Neural progenitor cell (in vitro differentiated cells): ENCODE results near the gene RASSF5. TPM values are rescaled to one million over a fixed set of nuclear protein-coding genes. Genes with fewer than 3 reads are reported as not detected.

Experiments used
- DNase-seq: peaks from one replicate; pipeline ENCODE4 v3.0.0-alpha.2; 2016; ENCODE audit warnings: low spot score
- H2AFZ ChIP-seq: fragments of 200-600 bp; sonication (generic); replicated peaks from 2 replicates; pipeline ENCODE4 v1.6.1; 2016; ENCODE audit warnings: antibody characterized with exemption
- H3F3A ChIP-seq: fragments of 200-600 bp; sonication (generic); 2 replicates; pipeline ENCODE4 v1.6.1; 2016; ENCODE audit warnings: antibody characterized with exemption, low read depth
- H3K27ac ChIP-seq: fragments of 200-600 bp; sonication (generic); 2 replicates; pipeline ENCODE4 v1.5.1; 2016; ENCODE audit warnings: mild to moderate bottlenecking
- H3K27me3 ChIP-seq: fragments of 200-600 bp; sonication (generic); 2 replicates; pipeline ENCODE4 v1.6.1; 2016; ENCODE audit warnings: mild to moderate bottlenecking, moderate library complexity
- H3K36me3 ChIP-seq: fragments of 200-600 bp; sonication (generic); 2 replicates; pipeline ENCODE4 v1.5.1; 2016
- H3K4me1 ChIP-seq: fragments of 200-600 bp; sonication (generic); 2 replicates; pipeline ENCODE4 v1.6.1; 2016; ENCODE audit warnings: mixed run types
- H3K4me2 ChIP-seq: fragments of 200-600 bp; sonication (generic); 2 replicates; pipeline ENCODE4 v1.6.1; 2016
- H3K4me3 ChIP-seq: fragments of 200-600 bp; sonication (generic); 2 replicates; pipeline ENCODE4 v1.5.1; 2016
- H3K79me2 ChIP-seq: fragments of 200-600 bp; sonication (generic); 2 replicates; pipeline ENCODE4 v1.6.1; 2016; ENCODE audit warnings: low read depth
- H3K9ac ChIP-seq: fragments of 200-600 bp; sonication (generic); 2 replicates; pipeline ENCODE4 v1.6.1; 2016
- H3K9me3 ChIP-seq: fragments of 200-600 bp; sonication (generic); 2 replicates; pipeline ENCODE4 v1.5.1; 2016; ENCODE audit warnings: low read depth
- H4K20me1 ChIP-seq: fragments of 200-600 bp; sonication (generic); 2 replicates; pipeline ENCODE4 v1.6.1; 2016; ENCODE audit warnings: low read depth
- H3K27ac Mint-ChIP-seq: 3 replicates; pipeline ENCODE4 v1.8.0; 2021; ENCODE audit warnings: mixed read lengths
- H3K27me3 Mint-ChIP-seq: 2 replicates; pipeline ENCODE4 v1.8.0; 2022; ENCODE audit warnings: low read depth, mild to moderate bottlenecking, inconsistent platforms, moderate library complexity, mixed read lengths; ENCODE audit not compliant: insufficient read depth
- H3K36me3 Mint-ChIP-seq: 3 replicates; pipeline ENCODE4 v1.8.0; 2021; ENCODE audit warnings: mixed read lengths
- H3K4me1 Mint-ChIP-seq: 3 replicates; pipeline ENCODE4 v1.8.0; 2021; ENCODE audit warnings: mixed read lengths
- H3K4me3 Mint-ChIP-seq: 3 replicates; pipeline ENCODE4 v1.8.0; 2021; ENCODE audit warnings: mild to moderate bottlenecking, moderate library complexity, mixed read lengths
- H3K9me3 Mint-ChIP-seq: 3 replicates; pipeline ENCODE4 v1.8.0; 2020; ENCODE audit warnings: mixed read lengths
- CTCF ChIP-seq: fragments of 200-600 bp; sonication (generic); IDR thresholded peaks from 2 replicates; pipeline ENCODE4 v1.5.1; 2017; ENCODE audit warnings: antibody characterized with exemption, mild to moderate bottlenecking
- EZH2 ChIP-seq: fragments of 200-600 bp; sonication (generic); IDR thresholded peaks from 2 replicates; pipeline ENCODE4 v1.6.1; 2017; ENCODE audit warnings: antibody characterized with exemption, mild to moderate bottlenecking, moderate library complexity
- EZH2phosphoT487 ChIP-seq: fragments of 200-600 bp; sonication (generic); IDR thresholded peaks from 2 replicates; pipeline ENCODE4 v1.6.1; 2017; ENCODE audit warnings: antibody characterized with exemption
- total RNA-seq: library from RNA; depleted of rRNA; stranded (reverse); fragments of >200 nt; gene quantifications from 2 replicates; pipeline ENCODE4 v1.2.3, GENCODE V29; 2015; ENCODE audit warnings: low replicate concordance

RASSF5 gene
- total RNA-seq, 1 donor from 2014 or later, result 0.43 TPM

- no peak for DNase-seq
- Mint-ChIP-seq H3K4me3 (no peak overlapping the region), H3K4me1 (peaks cover 17% of the 10 kb centered on the region), H3K9me3 (no peaks in the 10 kb centered on the region), H3K27ac (no peak overlapping the region), H3K36me3 (no peaks in the 10 kb centered on the region), H3K27me3 (peaks cover 39% of the 10 kb centered on the region)
- no peaks in the 10 kb centered on the region for H3K9me3 ChIP-seq
- H4K20me1 ChIP-seq, result peaks cover 8% of the 10 kb centered on the region
- no peaks in the 10 kb centered on the region for H3F3A ChIP-seq
- no peak overlapping the region for H3K27ac ChIP-seq
- H3K4me2 ChIP-seq, result no peak overlapping the region
- TF ChIP-seq EZH2, result no peak
- TF ChIP-seq EZH2phosphoT487, result no peak
- TF ChIP-seq CTCF, result no peak
- H2AFZ ChIP-seq, result no peak overlapping the region
- H3K4me1 ChIP-seq, result peaks cover 6% of the 10 kb centered on the region
- no peak overlapping the region for H3K9ac ChIP-seq
- H3K36me3 ChIP-seq, result no peaks in the 10 kb centered on the region
- H3K4me3 ChIP-seq, result no peak overlapping the region
- H3K79me2 ChIP-seq, result no peaks in the 10 kb centered on the region
- peaks cover 74% of the 10 kb centered on the region for H3K27me3 ChIP-seq
Measured at GRCh38 chr1:206504363-206504713, 3.0 kb upstream of the RASSF5 start.

GRCh38 chr1:206505702-206506355 is 1.5 kb upstream of the RASSF5 start:
- H3K9me3 ChIP-seq, result no peaks in the 10 kb centered on the region
- no peak overlapping the region for H3K27ac ChIP-seq
- H3K9ac ChIP-seq, result no peak overlapping the region
- H3K4me3 ChIP-seq, result no peak overlapping the region
- H3K9me3 Mint-ChIP-seq, result no peaks in the 10 kb centered on the region
- H3K36me3 ChIP-seq, result no peaks in the 10 kb centered on the region
- no peak for DNase-seq
- peaks cover 5% of the 10 kb centered on the region for H3K4me1 ChIP-seq
- peaks cover 28% of the 10 kb centered on the region for H3K4me1 Mint-ChIP-seq
- no peaks in the 10 kb centered on the region for H3K79me2 ChIP-seq
- H3K27ac Mint-ChIP-seq, result no peak overlapping the region
- H3K4me3 Mint-ChIP-seq, result peak overlapping the region; percentile 52
- H3K27me3 Mint-ChIP-seq, result peaks cover 48% of the 10 kb centered on the region
- peaks cover 8% of the 10 kb centered on the region for H4K20me1 ChIP-seq
- H3F3A ChIP-seq, result no peaks in the 10 kb centered on the region
- H3K4me2 ChIP-seq, result no peak overlapping the region
- H2AFZ ChIP-seq, result no peak overlapping the region
- H3K27me3 ChIP-seq, result peaks cover 89% of the 10 kb centered on the region
- H3K36me3 Mint-ChIP-seq, result no peaks in the 10 kb centered on the region
- TF ChIP-seq EZH2, result no peak
- TF ChIP-seq CTCF, result peak; percentile 57

GRCh38 chr1:206506405-206507283 is 687 bp upstream of the RASSF5 start:
- no peak overlapping the region for H3K9ac ChIP-seq
- no peaks in the 10 kb centered on the region for H3K36me3 Mint-ChIP-seq

More at GRCh38 chr1:206506405-206507283, 687 bp upstream of the RASSF5 start:
- Histone ChIP-seq H4K20me1 (peaks cover 8% of the 10 kb centered on the region), H3K4me3 (peak overlapping the region; percentile 63), H3F3A (no peaks in the 10 kb centered on the region), H3K9me3 (no peaks in the 10 kb centered on the region), H3K27me3 (peaks cover 97% of the 10 kb centered on the region), H3K79me2 (no peaks in the 10 kb centered on the region), H3K27ac (no peak overlapping the region), H3K4me2 (peak overlapping the region; percentile 97), H2AFZ (peak overlapping the region; percentile 89), H3K36me3 (no peaks in the 10 kb centered on the region), H3K4me1 (peaks cover under 1% of the 10 kb centered on the region)
- Mint-ChIP-seq H3K4me1 (peaks cover 37% of the 10 kb centered on the region), H3K9me3 (no peaks in the 10 kb centered on the region), H3K4me3 (peak overlapping the region; percentile 52), H3K27me3 (peaks cover 56% of the 10 kb centered on the region), H3K27ac (no peak overlapping the region)
- TF ChIP-seq EZH2phosphoT487 (peak; percentile 72), CTCF (no peak), EZH2 (peak; percentile 93)
- peak; percentile 45 for DNase-seq
